ENCODE measurements around the gene KCNQ5. TPM values are rescaled to one million over a fixed set of nuclear protein-coding genes. Genes with fewer than 3 reads are reported as not detected.

Gene KCNQ5
- total RNA-seq, 2 experiments from 2014 or later, result 5.1 to 5.5 TPM

DNA sequence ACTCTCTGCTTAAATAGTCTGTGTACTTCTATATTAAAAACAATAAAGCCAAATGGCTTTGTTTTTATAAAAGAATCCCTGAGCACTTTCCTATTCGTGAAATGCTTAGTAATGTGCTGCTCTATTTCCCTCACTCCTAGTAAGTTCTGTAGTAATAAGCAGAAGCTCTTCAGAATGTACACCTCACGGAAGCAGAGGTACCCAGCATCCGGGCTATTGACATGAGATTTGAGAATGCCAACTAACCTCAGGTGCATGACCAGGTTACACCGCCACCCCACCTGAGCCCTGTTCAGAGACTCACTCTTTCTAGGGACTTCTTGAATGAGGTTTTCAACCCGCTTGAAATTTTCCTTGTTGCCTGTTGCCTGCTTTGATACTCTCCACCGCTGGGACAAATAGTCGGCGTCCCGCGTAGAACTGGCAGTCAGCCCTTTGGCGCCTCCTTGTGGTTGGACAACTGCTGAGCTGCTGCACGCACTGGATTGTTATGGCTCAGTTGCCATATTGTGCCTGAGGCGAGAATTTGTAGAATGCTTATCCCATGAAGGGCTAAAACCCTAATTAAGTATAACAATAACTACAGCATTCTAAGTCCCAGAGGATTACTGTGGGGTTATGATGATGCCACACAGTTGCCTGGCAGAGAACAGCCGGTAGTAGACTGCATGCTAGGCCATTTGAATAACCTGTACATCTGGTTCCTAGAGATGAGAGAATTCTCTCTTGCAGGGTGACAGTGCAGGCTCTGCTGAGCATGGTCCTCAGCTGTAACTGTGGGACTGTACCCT lies 508.0 kb downstream of the KCNQ5 start:
- CTCF ChIA-PET, result interaction anchor here (0.5 to 4.1 kb wide), 29 partner anchors 8 to 891 kb away, joined by 3 to 36 read pairs (median 3); no protein-coding TSS in a partner anchor
- Mint-ChIP-seq H3K27me3 (peaks cover 10% of the 10 kb centered on the region), H3K36me3 (ENCODE audit: low read depth) (peaks cover 3% of the 10 kb centered on the region), H3K4me3 (no peak overlapping the region), H3K27ac (no peak overlapping the region), H3K9me3 (ENCODE audit: low read depth) (no peaks in the 10 kb centered on the region), H3K4me1 (peaks cover 4% of the 10 kb centered on the region)
- intact Hi-C loops (cut with DNase I, micrococcal nuclease), result loop anchor here (1.0 to 10.0 kb wide), 7 partner anchors 51 to 718 kb away; no protein-coding TSS in a partner anchor
- DNase-seq (peak; percentile 91), ATAC-seq (peak; percentile 98)
- POLR2A ChIA-PET, result no interaction called here

DNA sequence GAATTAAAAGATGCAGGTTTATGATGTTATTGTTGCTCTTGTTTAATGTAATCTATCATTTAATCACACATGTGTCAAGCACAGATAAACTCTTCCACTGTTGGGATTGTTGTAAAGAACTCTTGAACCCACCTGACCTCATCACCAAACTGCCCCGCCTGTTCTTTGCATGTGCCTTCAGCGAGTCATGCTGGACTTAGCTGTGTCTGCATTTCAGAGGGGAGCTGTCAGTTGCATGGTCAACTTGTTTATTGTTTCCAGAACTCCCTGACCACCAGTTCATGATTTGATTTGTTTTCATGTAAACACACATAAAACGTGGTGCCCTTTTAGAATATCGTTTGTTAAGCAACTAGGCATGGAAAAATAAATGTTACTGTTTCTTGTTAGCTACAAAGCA lies 509.8 kb downstream of the KCNQ5 start:
- DNase-seq (no peak), ATAC-seq (no peak)
- Mint-ChIP-seq H3K4me3 (no peak overlapping the region), H3K36me3 (ENCODE audit: low read depth) (peaks cover 3% of the 10 kb centered on the region), H3K4me1 (peaks cover 4% of the 10 kb centered on the region), H3K27ac (no peak overlapping the region), H3K27me3 (peaks cover 10% of the 10 kb centered on the region), H3K9me3 (ENCODE audit: low read depth) (no peaks in the 10 kb centered on the region)
- ChIA-PET CTCF (interaction anchor here (0.6 to 4.1 kb wide), 6 partner anchors 12 to 720 kb away, joined by 3 to 25 read pairs (median 4); no protein-coding TSS in a partner anchor), POLR2A (no interaction called here)
- intact Hi-C loops (cut with DNase I, micrococcal nuclease), result loop anchor here (2.0 to 10.0 kb wide), 4 partner anchors 49 to 609 kb away; no protein-coding TSS in a partner anchor

DNA sequence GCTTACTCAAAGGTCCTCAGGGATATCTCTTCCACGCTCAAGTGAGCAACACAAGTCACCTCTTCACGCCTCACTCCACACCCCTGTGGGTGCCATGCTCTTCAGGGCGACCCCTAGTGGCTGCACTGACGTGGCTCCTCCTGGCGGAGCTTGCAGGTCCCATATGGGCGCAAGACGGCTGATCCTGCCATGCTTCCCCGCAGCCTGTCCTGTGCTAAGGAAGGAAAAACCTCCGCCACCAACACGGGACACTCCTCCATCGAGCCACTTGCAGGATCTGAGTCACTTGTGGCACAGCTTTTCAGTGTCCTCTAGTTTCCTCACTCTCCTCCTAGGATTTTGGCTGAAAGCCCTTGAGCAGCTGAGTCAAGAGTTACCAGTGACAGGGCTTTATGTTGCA lies 512.7 kb downstream of the KCNQ5 start:
- Mint-ChIP-seq H3K4me1 (peaks cover 3% of the 10 kb centered on the region), H3K27me3 (peaks cover 4% of the 10 kb centered on the region), H3K9me3 (ENCODE audit: low read depth) (no peaks in the 10 kb centered on the region), H3K27ac (no peak overlapping the region), H3K4me3 (no peak overlapping the region), H3K36me3 (ENCODE audit: low read depth) (peaks cover 3% of the 10 kb centered on the region)
- ATAC-seq (no peak), DNase-seq (peak; percentile 63)
- ChIA-PET POLR2A (no interaction called here), CTCF (interaction anchor here (0.6 to 1.1 kb wide), 8 partner anchors 9 to 723 kb away, joined by 3 to 4 read pairs (median 3); no protein-coding TSS in a partner anchor)
- intact Hi-C loops (cut with DNase I, micrococcal nuclease), result loop anchor here (5.0 to 10.0 kb wide), 3 partner anchors 190 to 612 kb away; no protein-coding TSS in a partner anchor

DNA sequence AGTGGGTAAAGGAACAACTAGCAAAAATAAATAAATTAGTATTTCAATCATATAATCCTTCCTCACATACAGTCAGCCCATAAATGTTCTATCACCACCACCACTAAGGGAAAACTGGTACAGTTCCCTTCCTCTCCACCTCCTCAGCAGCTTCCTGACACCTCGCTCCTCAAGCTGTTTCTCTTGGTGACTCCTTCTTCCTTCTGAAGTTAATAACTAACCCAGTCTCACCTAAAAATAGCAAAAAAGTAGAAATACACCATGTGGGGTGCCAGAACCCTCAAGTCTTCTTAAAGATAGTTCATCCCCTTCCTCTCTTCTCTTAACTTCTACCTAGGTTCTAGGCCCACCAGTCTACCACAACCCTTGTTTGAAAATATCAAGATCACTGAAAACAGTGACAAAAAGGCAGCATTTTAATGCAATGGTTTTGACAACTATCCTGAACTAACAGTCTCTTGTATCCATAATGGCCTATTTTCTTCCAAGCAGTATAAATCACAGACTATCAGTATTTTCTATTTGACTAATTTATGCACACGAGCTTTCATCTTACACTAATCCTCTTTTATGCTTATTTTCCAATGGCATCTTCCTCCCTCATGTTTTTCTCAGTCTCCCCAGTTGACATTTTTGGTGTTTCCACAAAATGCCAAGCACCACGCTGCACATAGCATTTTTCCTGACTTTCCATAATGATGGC lies 518.0 kb downstream of the KCNQ5 start:
- Mint-ChIP-seq H3K9me3 (ENCODE audit: low read depth) (no peaks in the 10 kb centered on the region), H3K27ac (no peak overlapping the region)

DNA sequence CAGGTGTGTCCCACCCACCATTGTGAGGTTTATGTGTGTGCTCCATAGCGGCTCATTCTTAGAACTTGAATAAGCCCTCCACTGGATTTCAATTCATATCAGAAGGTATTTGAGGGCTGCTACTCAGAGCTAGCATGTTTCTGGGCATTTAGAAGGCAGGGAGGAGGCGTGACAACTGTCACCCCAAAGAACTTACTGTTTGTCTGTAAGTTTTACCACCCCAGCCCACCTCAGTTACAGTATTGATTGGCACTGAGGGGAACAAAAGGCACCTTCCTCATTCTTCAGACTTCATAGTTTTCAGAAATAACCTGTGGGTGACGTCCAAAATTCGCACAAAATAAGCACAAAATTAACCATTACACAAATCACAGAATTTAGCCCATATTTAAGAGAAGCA lies 521.7 kb downstream of the KCNQ5 start:
- H3K27ac Mint-ChIP-seq, result no peak overlapping the region
- POLR2A ChIA-PET, result no interaction called here
- DNase-seq (no peak), ATAC-seq (no peak)
- no peaks in the 10 kb centered on the region for H3K9me3 Mint-ChIP-seq (ENCODE audit: low read depth)
- H3K4me1 Mint-ChIP-seq, result peaks cover 8% of the 10 kb centered on the region
- intact Hi-C loops (cut with DNase I, micrococcal nuclease), result no loop called here
- CTCF ChIA-PET, result interaction anchor here (0.8 to 1.3 kb wide), 2 partner anchors 12 to 13 kb away, joined by 3 to 5 read pairs; no protein-coding TSS in a partner anchor
- no peaks in the 10 kb centered on the region for H3K36me3 Mint-ChIP-seq (ENCODE audit: low read depth)
- no peak overlapping the region for H3K4me3 Mint-ChIP-seq
- no peaks in the 10 kb centered on the region for H3K27me3 Mint-ChIP-seq

More for the DNA sequence above, 518.0 kb downstream of the KCNQ5 start:
- ChIA-PET CTCF (interaction anchor here (0.5 to 1.8 kb wide), 3 partner anchors 10 to 249 kb away, joined by 4 to 5 read pairs (median 4); no protein-coding TSS in a partner anchor), POLR2A (no interaction called here)
- no peak for ATAC-seq
- intact Hi-C loops (cut with DNase I, micrococcal nuclease), result loop anchor here in 1 of 2 experiments (10.0 kb wide), 1 partner anchor 185 kb away; no protein-coding TSS in a partner anchor
- H3K36me3 Mint-ChIP-seq (ENCODE audit: low read depth), result no peaks in the 10 kb centered on the region
- no peaks in the 10 kb centered on the region for H3K4me1 Mint-ChIP-seq
- DNase-seq, result no peak
- H3K4me3 Mint-ChIP-seq, result no peak overlapping the region
- no peaks in the 10 kb centered on the region for H3K27me3 Mint-ChIP-seq

DNA sequence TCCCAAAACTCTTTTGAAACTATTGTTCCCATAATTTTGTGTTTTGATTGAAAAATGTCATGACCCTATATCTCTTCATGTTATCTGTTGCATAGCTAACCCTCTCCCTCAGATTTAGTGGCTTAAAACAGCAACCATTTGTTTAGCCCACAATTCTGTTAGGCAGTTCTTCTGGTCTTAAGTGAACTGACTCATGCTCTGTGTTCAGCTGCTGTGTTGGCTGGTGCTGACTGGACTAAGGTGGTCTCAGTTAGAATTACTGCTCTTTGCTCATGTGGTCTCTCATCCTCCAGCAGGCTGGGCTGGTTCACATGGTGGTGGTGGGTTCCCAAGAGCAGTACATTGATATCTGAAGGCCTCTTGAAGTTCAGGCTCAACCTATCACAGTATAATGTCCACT lies 522.7 kb downstream of the KCNQ5 start:
- Mint-ChIP-seq H3K27me3 (no peaks in the 10 kb centered on the region), H3K9me3 (ENCODE audit: low read depth) (no peaks in the 10 kb centered on the region), H3K4me1 (peaks cover 8% of the 10 kb centered on the region), H3K36me3 (ENCODE audit: low read depth) (no peaks in the 10 kb centered on the region), H3K4me3 (no peak overlapping the region), H3K27ac (no peak overlapping the region)
- intact Hi-C loops (cut with DNase I, micrococcal nuclease), result no loop called here
- CTCF ChIA-PET, result interaction anchor here (0.6 to 1.2 kb wide), 4 partner anchors 9 to 103 kb away, joined by 3 to 4 read pairs (median 3); no protein-coding TSS in a partner anchor
- ATAC-seq (no peak), DNase-seq (no peak)
- POLR2A ChIA-PET, result no interaction called here

DNA sequence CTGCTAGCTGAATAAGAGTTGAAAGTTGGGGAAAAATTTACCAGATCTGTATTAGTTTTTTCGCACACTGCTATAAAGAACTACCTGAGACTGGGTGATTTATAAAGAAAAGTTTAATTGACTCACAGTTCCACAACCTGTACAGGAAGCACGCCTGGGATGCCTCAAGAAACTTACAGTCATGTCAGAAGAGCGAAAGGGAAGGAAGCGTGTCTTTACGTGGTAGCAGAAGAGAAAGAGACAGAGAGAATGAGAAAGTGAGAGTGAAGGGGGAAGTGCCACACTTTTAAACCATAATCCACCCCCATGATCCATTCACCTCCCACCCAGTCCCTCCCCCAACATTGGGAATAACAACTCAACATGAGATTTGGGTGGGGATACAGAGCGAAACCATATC lies 523.8 kb downstream of the KCNQ5 start:
- ChIA-PET POLR2A (no interaction called here), CTCF (interaction anchor here (1.2 kb wide), 1 partner anchor 11 kb away, joined by 3 read pairs; no protein-coding TSS in a partner anchor)
- H3K9me3 Mint-ChIP-seq (ENCODE audit: low read depth), result no peaks in the 10 kb centered on the region
- H3K27me3 Mint-ChIP-seq, result no peaks in the 10 kb centered on the region
- H3K36me3 Mint-ChIP-seq (ENCODE audit: low read depth), result no peaks in the 10 kb centered on the region
- H3K4me1 Mint-ChIP-seq, result peaks cover 8% of the 10 kb centered on the region
- intact Hi-C loops (cut with DNase I, micrococcal nuclease), result no loop called here
- ATAC-seq (peak; percentile 49), DNase-seq (peak; percentile 15)
- H3K27ac Mint-ChIP-seq, result no peak overlapping the region
- no peak overlapping the region for H3K4me3 Mint-ChIP-seq

DNA sequence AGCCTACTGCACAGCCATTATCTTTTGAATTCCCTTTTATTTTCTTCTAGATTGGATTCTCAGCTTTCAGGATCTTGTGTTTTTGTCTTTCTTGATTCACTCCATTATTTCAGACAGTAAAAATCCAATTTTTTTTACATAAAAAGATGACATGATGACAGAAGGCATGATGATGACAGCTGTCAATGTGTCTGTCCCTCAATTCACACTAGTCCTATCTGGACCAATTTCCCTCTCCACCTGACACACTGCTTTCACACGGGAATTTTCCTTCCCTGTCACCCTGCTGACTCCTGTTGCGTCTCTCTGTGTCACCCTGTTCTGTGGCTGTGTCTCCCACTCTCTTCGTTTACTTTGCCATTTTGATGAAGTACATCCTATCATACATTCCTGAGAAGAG lies 529.9 kb downstream of the KCNQ5 start:
- no peak for DNase-seq
- H3K4me1 Mint-ChIP-seq, result no peaks in the 10 kb centered on the region
- H3K9me3 Mint-ChIP-seq (ENCODE audit: low read depth), result no peaks in the 10 kb centered on the region
- H3K36me3 Mint-ChIP-seq (ENCODE audit: low read depth), result no peaks in the 10 kb centered on the region
- H3K27me3 Mint-ChIP-seq, result no peaks in the 10 kb centered on the region
- intact Hi-C loops (cut with DNase I, micrococcal nuclease), result no loop called here
- ATAC-seq, result no peak
- ChIA-PET CTCF (interaction anchor here (0.8 kb wide), 1 partner anchor 17 kb away, joined by 4 read pairs; no protein-coding TSS in a partner anchor), POLR2A (no interaction called here)
- H3K4me3 Mint-ChIP-seq, result no peak overlapping the region
- no peak overlapping the region for H3K27ac Mint-ChIP-seq

DNA sequence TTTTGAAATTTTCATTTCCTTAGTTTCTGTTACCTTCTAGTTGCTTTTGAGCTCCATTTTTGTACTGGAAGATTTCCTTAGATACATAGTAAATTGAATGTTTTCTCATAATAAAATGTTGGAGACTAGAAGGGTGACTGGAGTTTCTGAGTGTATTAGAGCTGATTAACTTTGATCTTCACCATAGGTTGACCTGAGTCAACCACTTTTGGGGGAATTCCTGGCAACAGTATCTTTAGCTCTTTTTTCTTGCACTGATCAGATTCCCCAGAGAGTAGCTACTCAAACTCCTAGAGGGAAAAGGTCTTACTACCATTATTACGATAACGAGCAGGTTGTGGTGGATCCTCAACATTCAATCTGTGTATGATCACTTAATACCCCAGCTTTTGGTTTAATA lies 530.7 kb downstream of the KCNQ5 start:
- Mint-ChIP-seq H3K9me3 (ENCODE audit: low read depth) (peaks cover 2% of the 10 kb centered on the region), H3K27me3 (no peaks in the 10 kb centered on the region), H3K36me3 (ENCODE audit: low read depth) (no peaks in the 10 kb centered on the region), H3K27ac (no peak overlapping the region), H3K4me3 (no peak overlapping the region), H3K4me1 (no peaks in the 10 kb centered on the region)
- intact Hi-C loops (cut with DNase I, micrococcal nuclease), result no loop called here
- DNase-seq (no peak), ATAC-seq (no peak)
- ChIA-PET CTCF (interaction anchor here (0.8 kb wide), 1 partner anchor 18 kb away, joined by 4 read pairs; no protein-coding TSS in a partner anchor), POLR2A (no interaction called here)

DNA sequence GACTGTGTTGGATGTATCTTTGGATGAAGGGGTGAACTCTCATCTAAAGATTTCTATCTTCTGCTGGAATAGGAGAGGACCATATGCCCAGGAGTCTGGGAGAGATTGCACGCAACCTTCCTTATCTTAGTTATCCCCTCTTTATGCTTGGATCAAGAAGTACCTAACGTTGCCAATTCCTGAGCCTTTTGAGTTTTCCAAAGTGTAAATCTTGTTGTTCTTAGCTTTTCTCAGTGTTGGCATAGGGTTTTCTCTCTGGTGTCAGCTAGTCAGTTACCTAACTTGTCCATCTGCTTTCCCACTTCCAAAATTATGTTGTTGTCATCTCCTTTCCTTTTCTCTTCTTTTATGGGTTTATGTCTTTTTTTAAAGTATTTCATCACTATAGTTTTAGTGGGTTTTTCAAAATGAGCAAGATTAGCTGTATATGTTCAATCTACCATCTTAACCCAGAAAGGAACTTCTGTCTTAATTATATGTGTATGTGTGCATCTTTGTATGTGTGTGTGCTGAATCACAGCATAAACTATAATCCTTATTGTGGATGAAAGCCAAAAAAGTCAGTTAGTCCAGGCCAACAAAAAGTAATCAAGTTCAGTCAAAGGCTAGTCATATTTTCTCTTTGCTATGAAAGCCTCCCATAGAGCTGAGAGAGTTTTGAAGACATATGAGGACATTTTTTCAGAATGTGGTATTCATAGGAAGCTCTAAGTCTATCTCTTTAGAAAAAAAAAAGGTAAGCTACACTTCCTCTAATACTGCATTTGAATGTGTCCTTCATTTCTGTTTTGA lies 531.3 kb downstream of the KCNQ5 start:
- intact Hi-C loops (cut with DNase I, micrococcal nuclease), result no loop called here
- no peak overlapping the region for H3K4me3 Mint-ChIP-seq
- H3K4me1 Mint-ChIP-seq, result no peaks in the 10 kb centered on the region
- no peak for DNase-seq
- H3K36me3 Mint-ChIP-seq (ENCODE audit: low read depth), result no peaks in the 10 kb centered on the region
- ChIA-PET POLR2A (no interaction called here), CTCF (interaction anchor here (0.7 to 1.2 kb wide), 3 partner anchors 9 to 224 kb away, joined by 3 read pairs; no protein-coding TSS in a partner anchor)
- H3K27me3 Mint-ChIP-seq, result no peaks in the 10 kb centered on the region
- H3K27ac Mint-ChIP-seq, result no peak overlapping the region
- ATAC-seq, result no peak
- peaks cover 2% of the 10 kb centered on the region for H3K9me3 Mint-ChIP-seq (ENCODE audit: low read depth)
